Melanocyte of skin (primary cell): Measurements from ENCODE around the gene GRXCR2. TPM values are rescaled to one million over a fixed set of nuclear protein-coding genes. Genes with fewer than 3 reads are reported as not detected.

Source experiments
- total RNA-seq, 2 donors: library from RNA; depleted of rRNA; stranded (reverse); fragments of >200 nt; gene quantifications; 2 replicates each; pipeline ENCODE4 v1.2.3, GENCODE V29; 2012

GRXCR2 gene, protein sequence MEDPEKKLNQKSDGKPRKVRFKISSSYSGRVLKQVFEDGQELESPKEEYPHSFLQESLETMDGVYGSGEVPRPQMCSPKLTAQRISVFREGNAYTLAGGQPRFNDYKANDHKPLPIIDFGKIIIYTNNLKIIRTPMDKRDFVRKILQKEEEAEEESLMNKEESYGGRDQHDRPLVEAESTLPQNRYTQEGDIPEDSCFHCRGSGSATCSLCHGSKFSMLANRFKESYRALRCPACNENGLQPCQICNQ
- not detected for total RNA-seq

DNA sequence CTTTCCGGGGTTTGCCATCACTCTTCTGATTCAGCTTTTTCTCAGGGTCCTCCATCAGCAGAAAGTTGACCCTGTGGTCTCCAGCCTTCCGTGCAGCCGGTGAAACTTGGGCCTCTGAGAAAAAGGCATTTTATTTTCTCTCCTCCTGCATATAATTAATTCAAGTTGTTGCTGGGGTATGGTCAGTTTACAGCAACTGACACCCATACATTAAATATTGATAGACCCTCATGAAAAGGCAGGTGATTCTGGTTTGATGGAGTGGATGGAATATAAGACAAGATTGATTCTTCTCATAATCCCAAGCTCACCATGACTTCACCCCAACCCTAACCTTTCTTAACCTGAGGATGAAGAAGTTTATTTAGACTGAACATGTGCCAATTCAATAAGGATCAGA, at the start of gene GRXCR2:
TSS of gene GRXCR2 (minus strand) at position 101 of the 400 bp plus-strand sequence. CDS start at position 55, 46 bp downstream.

DNA sequence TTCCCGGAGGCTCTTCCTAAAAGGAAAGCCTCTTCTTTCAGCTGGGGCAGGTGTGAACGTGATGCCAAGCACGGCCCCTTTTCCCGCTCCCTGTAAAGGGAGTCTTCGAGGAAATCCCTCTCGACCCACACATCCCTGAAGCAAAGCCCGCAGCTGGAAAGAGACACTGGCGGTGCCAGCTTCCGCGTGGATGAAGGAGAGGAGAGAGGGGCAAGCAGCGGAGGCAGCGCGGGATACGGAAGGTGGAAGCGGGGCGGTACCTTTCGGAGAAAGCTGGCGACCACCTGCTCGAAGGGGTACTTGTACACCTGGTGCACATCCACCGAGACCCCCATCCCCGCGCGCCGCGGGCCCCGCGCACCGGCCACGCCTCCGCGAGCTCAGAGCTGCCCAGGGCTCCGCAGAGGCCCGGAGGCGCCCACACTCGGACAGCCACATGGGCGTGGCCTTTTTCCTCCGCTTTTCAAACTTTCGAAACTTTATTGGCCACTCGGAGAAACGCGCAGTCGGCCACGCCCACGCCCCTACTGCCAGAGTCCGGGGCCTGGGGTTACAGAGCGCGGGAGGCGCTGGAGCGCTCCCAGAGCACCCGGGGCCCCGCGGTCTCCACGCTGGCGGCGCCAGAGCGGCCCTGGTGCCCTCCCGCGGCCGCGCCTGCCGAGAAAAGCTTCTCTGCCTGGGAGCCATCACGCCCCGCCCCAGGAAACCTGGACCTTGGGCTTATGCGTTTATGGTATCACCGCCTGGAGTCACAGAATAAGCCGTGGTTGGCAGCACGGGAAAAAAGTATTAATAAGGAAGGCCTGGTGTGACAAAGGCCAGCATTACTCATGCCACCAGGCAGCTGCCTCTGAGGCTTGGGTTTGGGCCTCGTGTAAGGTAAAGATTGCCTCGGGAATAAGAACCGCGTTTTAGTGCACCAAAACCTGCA, 37.6 kb downstream of the GRXCR2 start, which contains the start of gene PRELID2:
TSS of gene PRELID2 (minus strand) at position 426 of the 931 bp plus-strand sequence. CDS start at position 335, 91 bp downstream.

Other genes with a start within 250 kb of the GRXCR2 start
- gene PRELID2, start 37.7 kb downstream of the GRXCR2 start, total RNA-seq = 10 to 100 TPM; 10.3 to 17.6 TPM
- gene SH3RF2, start 63.6 kb upstream of the GRXCR2 start, total RNA-seq = under 1 TPM; under 0.01 TPM
- not detected for gene PLAC8L1, start 232.6 kb upstream of the GRXCR2 start, total RNA-seq